Mammary epithelial cell (primary cell): ENCODE results near the gene INMT.

Source experiments
- CTCF ChIP-seq, 2 donors: IDR thresholded peaks in 1 of 2; conservative IDR thresholded peaks in 1 of 2; 2 replicates each; pipeline ENCODE4 v1.5.1; 2011 to 2012; ENCODE audit warnings: inconsistent platforms in 2 of 2, low read length in 2 of 2, mild to moderate bottlenecking in 2 of 2, control low read depth in 1 of 2, low read depth in 1 of 2; ENCODE audit not compliant: insufficient read depth in 1 of 2; ENCODE audit errors: extremely low read depth in 1 of 2
- EZH2 ChIP-seq: IDR thresholded peaks from 2 replicates; pipeline ENCODE4 v1.6.1; 2012; ENCODE audit warnings: low read length, inconsistent platforms, borderline replicate concordance

GRCh38 chr7:30770845-30771173 lies 18.9 kb downstream of the INMT start:
- no peak for TF ChIP-seq EZH2
- no peak for TF ChIP-seq CTCF (conservative IDR thresholded peaks at IDR 0.05 in 1 of 2, IDR thresholded peaks at IDR 0.05 in 1 of 2; ENCODE audit: extremely low read depth in 1 of 2, insufficient read depth in 1 of 2, low read depth in 1 of 2, low read length in 2 of 2)
